GM21717 (cell line): ENCODE data around the gene STAB1.
A peak's percentile ranks its signal among the peaks of the same experiment; 100 is the strongest.

ENCODE experiments used
- ATAC-seq: cut with Tn5 transposase; IDR thresholded peaks from one replicate; pipeline ENCODE4 v1.9.1; 2021; ENCODE audit warnings: mild to moderate bottlenecking, moderate library complexity; ENCODE audit not compliant: unreplicated experiment

Gene STAB1

GRCh38 chr3:52494886-52495495 lies at the start of gene STAB1:
Gene STAB1, plus strand, starts transcription at chr3:52495338. Its CDS starts 76 bp downstream, at chr3:52495414.
- no peak for ATAC-seq

- no peak for ATAC-seq
Observed at GRCh38 chr3:52446042-52446441, 49.1 kb upstream of the STAB1 start.

- peak; percentile 45 for ATAC-seq
Observed at GRCh38 chr3:52446631-52447511, 48.3 kb upstream of the STAB1 start.

- ATAC-seq: no peak
Observed at GRCh38 chr3:52447512-52448355, 47.4 kb upstream of the STAB1 start.

GRCh38 chr3:52450489-52451236 lies 44.5 kb upstream of the STAB1 start:
- ATAC-seq: no peak

- ATAC-seq: no peak
Observed at GRCh38 chr3:52451237-52452083, 43.7 kb upstream of the STAB1 start.

GRCh38 chr3:52452126-52452525 lies 43.0 kb upstream of the STAB1 start:
- ATAC-seq: no peak

- no peak for ATAC-seq
Observed at GRCh38 chr3:52452570-52453221, 42.4 kb upstream of the STAB1 start.

GRCh38 chr3:52453496-52454249 lies 41.5 kb upstream of the STAB1 start, which contains the start of gene TNNC1:
Gene TNNC1, minus strand, starts transcription at chr3:52454041. Its CDS starts 26 bp downstream, at chr3:52454015.
- no peak for ATAC-seq

GRCh38 chr3:52454250-52454937 lies 40.7 kb upstream of the STAB1 start:
- no peak for ATAC-seq

GRCh38 chr3:52454938-52455282 lies 40.2 kb upstream of the STAB1 start:
- ATAC-seq: peak; percentile 1

GRCh38 chr3:52455283-52456168 lies 39.6 kb upstream of the STAB1 start, which contains the start of gene NISCH:
Gene NISCH, plus strand, starts transcription at chr3:52455604. Its CDS starts 38 bp downstream, at chr3:52455642.
- peak; percentile 64 for ATAC-seq

- no peak for ATAC-seq
Observed at GRCh38 chr3:52456169-52456799, 38.9 kb upstream of the STAB1 start.

- ATAC-seq: no peak
Observed at GRCh38 chr3:52456800-52457183, 38.3 kb upstream of the STAB1 start.

GRCh38 chr3:52458031-52458760 lies 36.9 kb upstream of the STAB1 start:
- ATAC-seq: no peak
